ENCODE data around the gene EXD1.

The EXD1 gene

DNA sequence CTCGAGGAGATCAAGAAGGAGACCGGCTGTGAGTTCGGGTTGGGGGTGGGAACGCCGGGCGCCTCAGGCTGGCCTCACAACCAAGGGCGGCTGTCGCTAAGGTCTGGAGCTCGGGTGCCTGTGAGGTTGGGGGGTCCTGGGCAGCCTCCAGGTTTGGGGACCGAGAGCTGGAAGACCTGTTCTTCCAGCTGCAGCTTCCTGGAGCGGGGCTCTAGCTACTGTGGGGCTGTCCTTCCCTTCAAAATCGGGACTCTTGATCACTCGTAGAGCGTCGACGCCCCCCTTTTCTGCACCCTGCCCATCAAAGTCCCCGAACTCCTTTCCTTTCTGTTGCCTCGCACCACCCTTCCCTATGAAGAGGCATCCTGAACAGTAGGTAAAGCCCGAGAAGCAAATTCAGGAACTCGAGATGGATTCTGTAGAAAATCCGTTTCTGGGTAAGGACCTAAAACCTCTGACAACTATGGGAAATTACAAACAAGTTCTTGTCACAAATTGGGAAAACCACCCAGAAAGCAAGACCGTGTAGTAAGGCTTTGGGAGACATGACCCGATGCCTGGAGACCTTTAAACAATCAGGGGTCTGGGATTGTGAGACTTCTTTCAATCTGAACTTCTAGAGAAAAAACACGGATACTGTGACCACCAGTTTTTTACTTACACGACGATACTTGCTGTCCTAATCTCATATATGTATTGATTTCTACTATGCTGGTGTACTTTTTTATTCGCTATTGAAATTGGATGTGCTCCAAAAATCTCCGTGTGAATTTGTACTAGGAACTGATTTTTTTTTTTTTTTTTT, 1.1 kb upstream of the EXD1 start:
- Histone ChIP-seq H3K4me3 (ENCODE audit: low read depth, low read length, poor library complexity, severe bottlenecking) (peak overlapping the region; percentile 93), H3K4me1 (ENCODE audit: insufficient read depth, low read length, severe bottlenecking) (peaks cover 26% of the 10 kb centered on the region), H4K20me1 (ENCODE audit: insufficient read depth, low read length) (no peaks in the 10 kb centered on the region), H3K4me2 (ENCODE audit: low read length) (peak overlapping the region; percentile 95), H3K79me2 (ENCODE audit: insufficient read depth, low read length) (peaks cover 10% of the 10 kb centered on the region), H3K9me2 (ENCODE audit: low read depth, low read length) (no peaks in the 10 kb centered on the region), H3K9ac (ENCODE audit: low read length) (peak overlapping the region; percentile 83), H3K36me3 (ENCODE audit: insufficient read depth, low read length) (no peaks in the 10 kb centered on the region), H2AFZ (ENCODE audit: low read length) (no peak overlapping the region), H3K9me3 (ENCODE audit: low read length) (no peaks in the 10 kb centered on the region), H3F3A (ENCODE audit: insufficient read depth, low read length) (0 out of 2 replicates have a peak, but pooled peaks cover 3% of the 10 kb centered on the region), H3K27me3 (ENCODE audit: insufficient read depth, low read length) (no peaks in the 10 kb centered on the region), H3K27ac (ENCODE audit: low read depth, low read length, poor library complexity, severe bottlenecking) (peak overlapping the region; percentile 47)
- TF ChIP-seq, protein P1, sequence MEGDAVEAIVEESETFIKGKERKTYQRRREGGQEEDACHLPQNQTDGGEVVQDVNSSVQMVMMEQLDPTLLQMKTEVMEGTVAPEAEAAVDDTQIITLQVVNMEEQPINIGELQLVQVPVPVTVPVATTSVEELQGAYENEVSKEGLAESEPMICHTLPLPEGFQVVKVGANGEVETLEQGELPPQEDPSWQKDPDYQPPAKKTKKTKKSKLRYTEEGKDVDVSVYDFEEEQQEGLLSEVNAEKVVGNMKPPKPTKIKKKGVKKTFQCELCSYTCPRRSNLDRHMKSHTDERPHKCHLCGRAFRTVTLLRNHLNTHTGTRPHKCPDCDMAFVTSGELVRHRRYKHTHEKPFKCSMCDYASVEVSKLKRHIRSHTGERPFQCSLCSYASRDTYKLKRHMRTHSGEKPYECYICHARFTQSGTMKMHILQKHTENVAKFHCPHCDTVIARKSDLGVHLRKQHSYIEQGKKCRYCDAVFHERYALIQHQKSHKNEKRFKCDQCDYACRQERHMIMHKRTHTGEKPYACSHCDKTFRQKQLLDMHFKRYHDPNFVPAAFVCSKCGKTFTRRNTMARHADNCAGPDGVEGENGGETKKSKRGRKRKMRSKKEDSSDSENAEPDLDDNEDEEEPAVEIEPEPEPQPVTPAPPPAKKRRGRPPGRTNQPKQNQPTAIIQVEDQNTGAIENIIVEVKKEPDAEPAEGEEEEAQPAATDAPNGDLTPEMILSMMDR (IDR thresholded peaks at IDR 0.05; ENCODE audit: low read length): no peak
- no peak for TF ChIP-seq EZH2 (IDR thresholded peaks at IDR 0.05; ENCODE audit: borderline replicate concordance, low read length)

DNA sequence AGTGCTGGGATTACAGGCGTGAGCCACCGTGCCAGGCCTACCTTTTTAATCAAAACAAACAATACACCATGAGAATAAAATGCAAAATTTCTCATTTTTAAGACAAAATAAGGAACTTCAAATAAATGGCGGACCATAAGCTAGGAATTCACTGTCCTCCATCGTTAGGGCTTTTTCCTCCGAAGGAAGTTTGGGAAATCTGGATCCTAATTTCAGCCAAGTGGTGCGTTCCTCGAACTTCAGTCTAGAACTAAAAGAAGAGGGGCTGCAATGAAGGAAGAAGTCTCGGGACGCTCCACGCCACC, 260 bp downstream of the EXD1 start:
- Histone ChIP-seq H3K36me3 (ENCODE audit: insufficient read depth, low read length) (no peaks in the 10 kb centered on the region), H3K27ac (ENCODE audit: low read depth, low read length, poor library complexity, severe bottlenecking) (no peak overlapping the region), H3K4me2 (ENCODE audit: low read length) (peak overlapping the region; percentile 95), H3K9me2 (ENCODE audit: low read depth, low read length) (no peaks in the 10 kb centered on the region), H3K4me1 (ENCODE audit: insufficient read depth, low read length, severe bottlenecking) (peaks cover 26% of the 10 kb centered on the region), H3K79me2 (ENCODE audit: insufficient read depth, low read length) (peaks cover 10% of the 10 kb centered on the region), H3K9me3 (ENCODE audit: low read length) (no peaks in the 10 kb centered on the region), H3F3A (ENCODE audit: insufficient read depth, low read length) (0 out of 2 replicates have a peak, but pooled peaks cover 3% of the 10 kb centered on the region), H3K9ac (ENCODE audit: low read length) (no peak overlapping the region; the same call in 1 of the 2 replicates), H2AFZ (ENCODE audit: low read length) (peak overlapping the region; percentile 65), H3K4me3 (ENCODE audit: low read depth, low read length, poor library complexity, severe bottlenecking) (peak overlapping the region; percentile 93), H3K27me3 (ENCODE audit: insufficient read depth, low read length) (no peaks in the 10 kb centered on the region), H4K20me1 (ENCODE audit: insufficient read depth, low read length) (no peaks in the 10 kb centered on the region)
- TF ChIP-seq, protein P1 (IDR thresholded peaks at IDR 0.05; ENCODE audit: low read length): no peak

DNA sequence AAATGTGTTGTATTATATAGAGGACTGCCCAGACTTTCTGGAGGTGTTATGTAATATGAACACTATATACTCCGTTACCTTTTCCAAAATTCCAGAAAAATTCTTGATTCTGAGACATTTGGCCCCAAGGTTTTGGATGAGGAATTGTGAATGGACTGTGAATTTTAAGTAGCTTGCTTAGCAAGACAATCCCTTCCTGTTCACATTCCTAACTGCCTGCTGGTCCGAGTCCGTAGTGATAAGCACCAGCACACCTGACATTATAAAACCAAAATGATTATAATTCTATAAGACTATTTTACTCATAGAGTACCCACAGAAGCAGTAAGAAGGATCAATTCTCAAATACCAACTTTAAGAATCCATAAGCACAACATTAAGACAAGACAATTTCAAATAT, 11.2 kb downstream of the EXD1 start:
- Histone ChIP-seq H3K27me3 (ENCODE audit: insufficient read depth, low read length) (no peaks in the 10 kb centered on the region; the same call in 1 of the 2 replicates), H3K9me3 (ENCODE audit: low read length) (no peaks in the 10 kb centered on the region), H3K9ac (ENCODE audit: low read length) (no peak overlapping the region), H3F3A (ENCODE audit: insufficient read depth, low read length) (no peaks in the 10 kb centered on the region), H3K4me2 (ENCODE audit: low read length) (no peak overlapping the region), H2AFZ (ENCODE audit: low read length) (no peak overlapping the region), H3K4me1 (ENCODE audit: insufficient read depth, low read length, severe bottlenecking) (no peaks in the 10 kb centered on the region), H4K20me1 (ENCODE audit: insufficient read depth, low read length) (no peaks in the 10 kb centered on the region), H3K27ac (ENCODE audit: low read depth, low read length, poor library complexity, severe bottlenecking) (no peak overlapping the region), H3K79me2 (ENCODE audit: insufficient read depth, low read length) (no peaks in the 10 kb centered on the region), H3K36me3 (ENCODE audit: insufficient read depth, low read length) (no peaks in the 10 kb centered on the region), H3K9me2 (ENCODE audit: low read depth, low read length) (no peaks in the 10 kb centered on the region), H3K4me3 (ENCODE audit: low read depth, low read length, poor library complexity, severe bottlenecking) (no peak overlapping the region)
- no peak for TF ChIP-seq EZH2 (IDR thresholded peaks at IDR 0.05; ENCODE audit: borderline replicate concordance, low read length)
- TF ChIP-seq, protein P1 (IDR thresholded peaks at IDR 0.05; ENCODE audit: low read length): no peak

Measured in OCI-LY1 (cell line).